ENCODE results near the gene CPNE6.

CPNE6 gene

GRCh38 chr14:24059841-24060388, 11.4 kb upstream of the CPNE6 start:
- POLR2A ChIA-PET (ENCODE audit: low non-redundant PET): no interaction called here
- H3K27ac ChIP-seq: no peak overlapping the region
- DNase-seq (ENCODE audit: low spot score): no peak
- TF ChIP-seq, protein P1, sequence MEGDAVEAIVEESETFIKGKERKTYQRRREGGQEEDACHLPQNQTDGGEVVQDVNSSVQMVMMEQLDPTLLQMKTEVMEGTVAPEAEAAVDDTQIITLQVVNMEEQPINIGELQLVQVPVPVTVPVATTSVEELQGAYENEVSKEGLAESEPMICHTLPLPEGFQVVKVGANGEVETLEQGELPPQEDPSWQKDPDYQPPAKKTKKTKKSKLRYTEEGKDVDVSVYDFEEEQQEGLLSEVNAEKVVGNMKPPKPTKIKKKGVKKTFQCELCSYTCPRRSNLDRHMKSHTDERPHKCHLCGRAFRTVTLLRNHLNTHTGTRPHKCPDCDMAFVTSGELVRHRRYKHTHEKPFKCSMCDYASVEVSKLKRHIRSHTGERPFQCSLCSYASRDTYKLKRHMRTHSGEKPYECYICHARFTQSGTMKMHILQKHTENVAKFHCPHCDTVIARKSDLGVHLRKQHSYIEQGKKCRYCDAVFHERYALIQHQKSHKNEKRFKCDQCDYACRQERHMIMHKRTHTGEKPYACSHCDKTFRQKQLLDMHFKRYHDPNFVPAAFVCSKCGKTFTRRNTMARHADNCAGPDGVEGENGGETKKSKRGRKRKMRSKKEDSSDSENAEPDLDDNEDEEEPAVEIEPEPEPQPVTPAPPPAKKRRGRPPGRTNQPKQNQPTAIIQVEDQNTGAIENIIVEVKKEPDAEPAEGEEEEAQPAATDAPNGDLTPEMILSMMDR (conservative IDR thresholded peaks at IDR 0.05; ENCODE audit: low read depth): no peak
- CTCF ChIA-PET: interaction anchor here (0.6 kb wide), 1 partner anchor 20 kb away, joined by 3 read pairs; no protein-coding TSS in a partner anchor

- DNase-seq (ENCODE audit: low spot score): no peak
- TF ChIP-seq, protein P1 (conservative IDR thresholded peaks at IDR 0.05; ENCODE audit: low read depth): no peak
- CTCF ChIA-PET: interaction anchor here (0.6 to 1.4 kb wide), 2 partner anchors 21 to 30 kb away, joined by 3 to 4 read pairs; no protein-coding TSS in a partner anchor
- no peak overlapping the region for H3K27ac ChIP-seq
- POLR2A ChIA-PET (ENCODE audit: low non-redundant PET): no interaction called here
Measured at GRCh38 chr14:24060443-24060842, 10.9 kb upstream of the CPNE6 start.

- ChIA-PET POLR2A (ENCODE audit: low non-redundant PET) (no interaction called here), CTCF (interaction anchor here (0.8 to 1.4 kb wide), 2 partner anchors 9 to 29 kb away, joined by 3 to 4 read pairs; partner anchors contain the start of gene CARMIL3)
- no peak for DNase-seq (ENCODE audit: low spot score)
- no peak overlapping the region for H3K27ac ChIP-seq
- TF ChIP-seq, protein P1 (conservative IDR thresholded peaks at IDR 0.05; ENCODE audit: low read depth): no peak
Measured at GRCh38 chr14:24060984-24061913, 10.1 kb upstream of the CPNE6 start.

- ChIA-PET CTCF (interaction anchor here (0.8 to 1.4 kb wide), 2 partner anchors 11 to 28 kb away, joined by 3 to 4 read pairs; partner anchors contain the start of gene CARMIL3), POLR2A (ENCODE audit: low non-redundant PET) (no interaction called here)
- no peak for DNase-seq (ENCODE audit: low spot score)
- TF ChIP-seq, protein P1 (conservative IDR thresholded peaks at IDR 0.05; ENCODE audit: low read depth): no peak
- H3K27ac ChIP-seq: no peak overlapping the region
Measured at GRCh38 chr14:24062216-24062980, 9.0 kb upstream of the CPNE6 start.

DNA sequence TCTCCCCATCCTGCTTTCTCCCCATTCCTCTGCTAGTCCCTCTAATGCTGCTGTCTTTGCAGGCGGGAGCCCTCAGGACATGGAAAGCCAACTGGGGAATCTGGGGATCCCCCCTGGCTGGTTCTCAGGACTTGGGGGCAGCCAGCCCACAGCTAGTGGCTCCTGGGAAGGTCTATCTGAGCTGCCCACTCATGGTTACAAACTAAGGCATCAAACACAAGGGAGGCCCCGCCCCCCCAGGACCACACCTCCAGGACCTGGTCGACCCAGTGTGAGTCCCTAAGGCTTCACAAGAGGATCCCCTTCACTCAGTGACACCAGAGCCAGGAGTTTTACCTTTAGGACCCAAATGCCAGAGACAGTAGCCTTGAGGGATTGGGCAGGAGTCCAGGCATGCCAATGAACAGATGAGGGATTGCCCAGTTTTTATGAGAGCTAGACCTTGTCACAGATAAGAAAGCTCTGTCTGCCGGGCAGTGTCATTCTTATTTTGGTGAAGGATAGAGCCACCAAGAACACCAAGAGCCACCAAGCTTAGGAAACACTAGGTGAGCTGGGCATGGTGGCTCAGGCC, 8.0 kb upstream of the CPNE6 start:
- H3K27ac ChIP-seq: no peak overlapping the region
- POLR2A ChIA-PET (ENCODE audit: low non-redundant PET): no interaction called here
- CTCF ChIA-PET: no interaction called here
- TF ChIP-seq, protein P1 (conservative IDR thresholded peaks at IDR 0.05; ENCODE audit: low read depth): no peak
- no peak for DNase-seq (ENCODE audit: low spot score)
